Kidney epithelial cell (primary cell): ENCODE data around the gene SHC3. TPM values are rescaled to one million over a fixed set of nuclear protein-coding genes. Genes with fewer than 3 reads are reported as not detected.

Experiments
- DNase-seq: peaks from one replicate; pipeline ENCODE4 v3.0.0-alpha.2; 2010; ENCODE audit warnings: low read depth
- H3K27me3 ChIP-seq: 2 replicates; pipeline ENCODE4 v1.6.0; 2011; ENCODE audit warnings: low read length; ENCODE audit not compliant: control insufficient read depth, insufficient read depth
- H3K36me3 ChIP-seq: 2 replicates; pipeline ENCODE4 v1.5.1; 2011; ENCODE audit warnings: low read length; ENCODE audit not compliant: control insufficient read depth, insufficient read depth
- H3K4me3 ChIP-seq: 2 replicates; pipeline ENCODE4 v1.5.1; 2011; ENCODE audit warnings: low read depth, mild to moderate bottlenecking, control low read depth, low read length
- total RNA-seq: library from RNA; depleted of rRNA; stranded (reverse); fragments of >200 nt; gene quantifications from 2 replicates; pipeline ENCODE4 v1.2.3, GENCODE V29; 2015
- TF ChIP-seq, protein P1 (sequence below): IDR thresholded peaks from 2 replicates; pipeline ENCODE4 v1.5.1; 2011; ENCODE audit warnings: mild to moderate bottlenecking, moderate library complexity, low read length, control low read depth, inconsistent platforms; ENCODE audit not compliant: insufficient read depth, poor library complexity, severe bottlenecking

The SHC3 gene
- total RNA-seq, 1 donor from 2014 or later: 2.9 TPM

DNA sequence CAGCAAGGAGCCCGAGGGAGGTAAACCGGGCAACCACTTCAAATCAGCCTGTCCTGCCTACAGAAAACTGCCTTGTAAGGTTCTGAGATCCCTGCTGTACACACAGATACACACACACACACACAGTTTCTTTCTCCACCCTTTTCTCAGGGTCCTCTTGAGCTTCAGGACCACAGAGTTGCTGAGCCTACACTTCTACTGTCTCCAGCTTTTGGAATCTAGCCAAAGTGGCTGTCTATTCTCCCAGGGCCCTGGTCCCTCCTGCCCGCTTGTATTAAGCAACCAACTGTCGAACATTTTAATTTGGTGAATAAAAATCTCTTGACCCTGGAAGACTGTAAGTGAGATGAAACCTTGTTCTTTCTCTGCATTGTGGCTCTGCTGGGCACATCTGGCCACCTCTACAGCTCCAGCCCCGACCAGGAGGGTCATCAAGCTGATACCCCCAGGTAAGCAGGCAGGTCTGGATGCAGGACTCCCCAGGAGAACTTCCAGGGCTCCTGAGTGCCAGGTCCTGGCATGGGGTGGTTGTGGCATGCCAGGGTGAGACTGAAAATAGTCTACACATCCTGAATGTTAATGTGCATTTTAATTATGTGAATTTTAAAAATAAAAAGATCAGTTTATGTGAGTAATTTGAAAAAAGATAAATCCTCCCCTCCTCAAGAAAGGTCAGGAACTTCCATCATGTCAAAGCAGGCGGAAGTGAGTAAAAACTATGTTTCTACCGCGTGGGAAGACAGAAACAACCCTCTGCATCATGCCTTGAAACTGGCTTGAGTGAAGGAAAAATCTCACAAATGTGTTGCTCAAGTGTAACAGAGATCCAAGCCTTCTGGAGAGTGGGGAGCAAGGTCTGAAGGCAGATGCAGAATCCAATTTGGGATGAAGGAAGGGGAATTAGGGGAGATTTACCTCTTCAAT is 202.4 kb downstream of the SHC3 start:
- no peak for DNase-seq
- TF ChIP-seq, protein P1, sequence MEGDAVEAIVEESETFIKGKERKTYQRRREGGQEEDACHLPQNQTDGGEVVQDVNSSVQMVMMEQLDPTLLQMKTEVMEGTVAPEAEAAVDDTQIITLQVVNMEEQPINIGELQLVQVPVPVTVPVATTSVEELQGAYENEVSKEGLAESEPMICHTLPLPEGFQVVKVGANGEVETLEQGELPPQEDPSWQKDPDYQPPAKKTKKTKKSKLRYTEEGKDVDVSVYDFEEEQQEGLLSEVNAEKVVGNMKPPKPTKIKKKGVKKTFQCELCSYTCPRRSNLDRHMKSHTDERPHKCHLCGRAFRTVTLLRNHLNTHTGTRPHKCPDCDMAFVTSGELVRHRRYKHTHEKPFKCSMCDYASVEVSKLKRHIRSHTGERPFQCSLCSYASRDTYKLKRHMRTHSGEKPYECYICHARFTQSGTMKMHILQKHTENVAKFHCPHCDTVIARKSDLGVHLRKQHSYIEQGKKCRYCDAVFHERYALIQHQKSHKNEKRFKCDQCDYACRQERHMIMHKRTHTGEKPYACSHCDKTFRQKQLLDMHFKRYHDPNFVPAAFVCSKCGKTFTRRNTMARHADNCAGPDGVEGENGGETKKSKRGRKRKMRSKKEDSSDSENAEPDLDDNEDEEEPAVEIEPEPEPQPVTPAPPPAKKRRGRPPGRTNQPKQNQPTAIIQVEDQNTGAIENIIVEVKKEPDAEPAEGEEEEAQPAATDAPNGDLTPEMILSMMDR: no peak
- Histone ChIP-seq H3K4me3 (no peak overlapping the region), H3K27me3 (peaks cover 6% of the 10 kb centered on the region), H3K36me3 (no peaks in the 10 kb centered on the region)

DNA sequence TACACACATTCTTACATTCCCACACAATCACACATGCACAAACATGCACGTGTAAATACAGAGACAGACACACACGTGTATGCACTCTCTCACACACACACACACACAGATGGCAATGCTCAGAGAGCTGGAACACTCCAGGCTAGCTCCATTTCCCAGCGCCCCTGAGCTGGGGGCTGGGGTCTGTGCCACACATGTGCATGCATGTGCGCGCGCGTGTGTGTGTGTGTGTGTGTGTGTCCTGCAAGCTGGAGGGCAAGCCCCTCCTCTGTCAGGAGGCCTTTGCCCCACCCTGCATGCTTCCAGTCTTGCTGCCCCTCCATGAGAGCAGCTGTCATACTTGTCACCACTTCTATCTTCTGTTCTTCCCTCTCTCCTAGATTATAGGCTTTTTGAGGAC is 204.0 kb downstream of the SHC3 start:
- no peaks in the 10 kb centered on the region for H3K36me3 ChIP-seq
- H3K27me3 ChIP-seq: peaks cover 10% of the 10 kb centered on the region
- no peak overlapping the region for H3K4me3 ChIP-seq
- DNase-seq: no peak
- TF ChIP-seq, protein P1: no peak

- Histone ChIP-seq H3K27me3 (peaks cover 15% of the 10 kb centered on the region), H3K4me3 (no peak overlapping the region), H3K36me3 (no peaks in the 10 kb centered on the region)
- DNase-seq: no peak
- TF ChIP-seq, protein P1: no peak
Observed at GRCh38 chr9:88973281-88974045, 205.2 kb downstream of the SHC3 start.

GRCh38 chr9:88972401-88972800 is 206.2 kb downstream of the SHC3 start:
- Histone ChIP-seq H3K27me3 (peaks cover 12% of the 10 kb centered on the region), H3K4me3 (no peak overlapping the region), H3K36me3 (no peaks in the 10 kb centered on the region)
- no peak for DNase-seq
- TF ChIP-seq, protein P1: no peak

DNA sequence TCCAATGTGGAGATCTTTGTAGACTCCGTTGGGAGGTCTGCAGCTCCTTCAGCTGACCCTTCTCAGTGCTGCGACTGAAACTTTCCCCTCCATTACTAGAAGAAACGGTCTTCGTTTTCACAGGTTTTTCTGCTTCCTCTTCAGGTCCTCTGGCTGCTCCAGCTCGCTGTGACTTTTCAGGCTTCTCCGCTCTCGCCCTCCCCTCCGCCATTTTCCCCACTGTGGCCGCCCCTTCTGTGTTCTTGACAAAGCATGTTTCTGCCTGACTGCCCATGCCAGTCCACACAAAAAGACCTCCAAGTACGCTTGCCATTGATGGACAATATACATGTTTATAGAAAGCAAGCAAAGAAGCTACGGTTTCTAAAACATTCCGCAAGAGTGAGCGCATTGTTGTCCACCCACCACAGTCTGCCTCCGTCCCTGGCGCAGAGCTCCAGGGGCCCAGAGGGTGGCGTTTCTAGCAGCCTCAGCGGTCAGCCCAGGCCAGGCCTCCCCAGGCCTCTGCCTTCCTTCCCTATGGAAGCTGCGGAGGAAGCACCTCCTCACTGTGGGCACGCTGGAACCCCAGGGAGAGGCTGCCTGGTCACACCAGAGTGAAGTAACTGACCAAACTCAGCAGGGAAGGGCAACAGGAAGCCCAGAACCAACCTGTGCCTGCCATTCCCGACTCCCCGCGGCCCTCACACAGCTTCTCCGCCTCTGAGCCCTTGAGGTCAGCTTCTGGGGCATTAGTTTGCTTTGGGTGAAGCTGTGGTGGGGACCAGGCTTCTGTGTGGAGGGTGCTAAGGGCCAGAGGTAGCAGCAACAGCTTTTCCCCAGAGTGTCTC is 207.3 kb downstream of the SHC3 start:
- no peak for DNase-seq
- TF ChIP-seq, protein P1: no peak
- no peak overlapping the region for H3K4me3 ChIP-seq

More for the DNA sequence above, 207.3 kb downstream of the SHC3 start:
- H3K36me3 ChIP-seq: no peaks in the 10 kb centered on the region
- H3K27me3 ChIP-seq: peaks cover 12% of the 10 kb centered on the region
